A549 (cell line): ENCODE data around the gene BRD8. TPM values are rescaled to one million over a fixed set of nuclear protein-coding genes. Genes with fewer than 3 reads are reported as not detected.

Experiments used
- ATAC-seq, 2 experiments: fragments of 200-7000 bp in 1 of 2; fragments of >200 bp in 1 of 2; cut with Nextera tagmentation in 1 of 2; cut with Tn5 transposase in 1 of 2; 3 replicates each; pipeline versions ENCODE4 v1.8.0 to v1.9.1; 2018 to 2020; ENCODE audit warnings: mild to moderate bottlenecking in 1 of 2, moderate library complexity in 1 of 2
- CTCF ChIA-PET: fragments of 300-600 bp; sonication (Branson Sonifier 250); formaldehyde crosslinking; extraction: SDS; loops from one replicate; lab custom pipeline; 2021; ENCODE audit warnings: antibody characterized with exemption, inconsistent platforms; lab: Yijun Ruan, JAX
- POLR2A ChIA-PET: fragments of 350-600 bp; formaldehyde crosslinking; extraction: SDS; loops from one replicate; lab custom pipeline; 2021; ENCODE audit warnings: antibody characterized with exemption, inconsistent platforms; lab: Yijun Ruan, JAX
- DNase-seq, 2 experiments: peaks; one replicate each; pipeline versions ENCODE4 v3.0.0 to v3.0.0-alpha.2; 2011 to 2016; ENCODE audit warnings: low read depth in 1 of 2, low spot score in 1 of 2
- FAIRE-seq: peaks from 2 replicates; lab custom pipeline; 2011; peaks lifted over from hg19 to GRCh38; lab: Jason Lieb, UNC
- H3K27ac ChIP-seq, 2 experiments: fragments of >200 bp; sonication (Bioruptor Twin); formaldehyde crosslinking; 3 replicates each; pipeline ENCODE4 v1.5.1; 2016 to 2017
- H3K4me1 ChIP-seq: fragments of >200 bp; sonication (Bioruptor Twin); formaldehyde crosslinking; 3 replicates; pipeline ENCODE4 v1.6.1; 2016
- H3K4me2 ChIP-seq: fragments of >200 bp; sonication (Bioruptor Twin); formaldehyde crosslinking; 3 replicates; pipeline ENCODE4 v1.6.1; 2016
- H3K4me3 ChIP-seq: fragments of >200 bp; sonication (Bioruptor Twin); formaldehyde crosslinking; 3 replicates; pipeline ENCODE4 v1.5.1; 2016
- H3K9me3 ChIP-seq: fragments of >200 bp; sonication (Bioruptor Twin); formaldehyde crosslinking; 3 replicates; pipeline ENCODE4 v1.6.1; 2016
- BHLHE40 ChIP-seq: IDR thresholded peaks from 2 replicates; pipeline ENCODE4 v1.6.1; 2012; ENCODE audit warnings: low read depth, low read length, inconsistent platforms
- CBX2 ChIP-seq: fragments of 200-600 bp; sonication (generic); IDR thresholded peaks from 2 replicates; pipeline ENCODE4 v1.6.1; 2016; ENCODE audit warnings: low read depth, mild to moderate bottlenecking, borderline replicate concordance
- CEBPB ChIP-seq, 2 experiments: fragments of >200 bp in 1 of 2; sonication (Bioruptor Twin) in 1 of 2; formaldehyde crosslinking in 1 of 2; IDR thresholded peaks; 2 replicates each; pipeline ENCODE4 v1.6.1; 2012 to 2016
- CHD2 ChIP-seq: fragments of 150-350 bp; IDR thresholded peaks from 2 replicates; pipeline ENCODE4 v1.6.1; 2014; ENCODE audit warnings: low read length; ENCODE audit not compliant: partially characterized antibody
- CHD4 ChIP-seq: fragments of 200-600 bp; sonication (generic); IDR thresholded peaks from 2 replicates; pipeline ENCODE4 v1.6.1; 2016; ENCODE audit warnings: antibody characterized with exemption, mild to moderate bottlenecking, borderline replicate concordance
- E2F6 ChIP-seq: IDR thresholded peaks from 2 replicates; pipeline ENCODE4 v1.6.1; 2012; ENCODE audit warnings: low read depth, borderline replicate concordance
- EHMT2 ChIP-seq: fragments of 200-600 bp; sonication (generic); IDR thresholded peaks from 2 replicates; pipeline ENCODE4 v1.6.1; 2016; ENCODE audit warnings: antibody characterized with exemption, low read depth, mild to moderate bottlenecking, moderate library complexity
- FOSL2 ChIP-seq, 2 experiments: fragments of 450-650 bp in 1 of 2; fragments of >200 bp in 1 of 2; sonication (Bioruptor Twin) in 1 of 2; formaldehyde crosslinking; IDR thresholded peaks; 2 replicates each; pipeline versions ENCODE4 v1.5.0 to v1.6.1; 2016 to 2020; ENCODE audit warnings: mild to moderate bottlenecking in 1 of 2, moderate library complexity in 1 of 2
- FOXS1 ChIP-seq: fragments of 250-450 bp; sonication (Bioruptor Pico); IDR thresholded peaks from 2 replicates; pipeline ENCODE4 v1.5.0; 2020; ENCODE audit warnings: mild to moderate bottlenecking, moderate library complexity
- HDAC2 ChIP-seq: fragments of 200-600 bp; sonication (generic); IDR thresholded peaks from 2 replicates; pipeline ENCODE4 v1.6.1; 2016
- HES2 ChIP-seq: fragments of >200 bp; sonication (Bioruptor Twin); formaldehyde crosslinking; IDR thresholded peaks from 2 replicates; pipeline ENCODE4 v1.6.1; 2016
- HEYL ChIP-seq: fragments of 250-450 bp; sonication (Bioruptor Pico); IDR thresholded peaks from 2 replicates; pipeline ENCODE4 v1.8.0; 2021; ENCODE audit warnings: mild to moderate bottlenecking, moderate library complexity
- HMGXB4 ChIP-seq: fragments of 250-450 bp; sonication (Bioruptor Pico); IDR thresholded peaks from 2 replicates; pipeline ENCODE4 v1.5.0; 2021; ENCODE audit warnings: mild to moderate bottlenecking, moderate library complexity, borderline replicate concordance
- HOXA7 ChIP-seq: fragments of 250-450 bp; sonication (Bioruptor Pico); IDR thresholded peaks from 2 replicates; pipeline ENCODE4 v1.5.0; 2020; ENCODE audit warnings: mild to moderate bottlenecking, moderate library complexity
- JUN ChIP-seq, 2 experiments: fragments of >200 bp; sonication (Bioruptor Twin); formaldehyde crosslinking; IDR thresholded peaks; 2 replicates in 1 of 2; 3 replicates in 1 of 2; pipeline ENCODE4 v1.6.1; 2016 to 2017
- MAFK ChIP-seq: fragments of 450-650 bp; IDR thresholded peaks from 2 replicates; pipeline ENCODE4 v1.6.1; 2014; ENCODE audit not compliant: partially characterized antibody
- MAX ChIP-seq: IDR thresholded peaks from 2 replicates; pipeline ENCODE4 v1.6.1; 2012
- MAZ ChIP-seq: fragments of 150-350 bp; IDR thresholded peaks from 2 replicates; pipeline ENCODE4 v1.6.1; 2014; ENCODE audit warnings: antibody characterized with exemption, low read depth, low read length, borderline replicate concordance
- MYC ChIP-seq: IDR thresholded peaks from 2 replicates; pipeline ENCODE4 v1.6.1; 2012; ENCODE audit warnings: mild to moderate bottlenecking, inconsistent platforms, low read length, improper control_type of control experiment, borderline replicate concordance
- NR3C1 ChIP-seq: fragments of >200 bp; sonication (Bioruptor Twin); formaldehyde crosslinking; IDR thresholded peaks from 3 replicates; pipeline ENCODE4 v1.6.1; 2017
- POLR2A ChIP-seq: IDR thresholded peaks from 2 replicates; pipeline ENCODE4 v1.6.1; 2012; ENCODE audit warnings: mild to moderate bottlenecking, low read length
- RARB ChIP-seq: fragments of 250-450 bp; sonication (Bioruptor Pico); IDR thresholded peaks from 2 replicates; pipeline ENCODE4 v1.8.0; 2021; ENCODE audit warnings: mild to moderate bottlenecking, moderate library complexity
- RCOR1 ChIP-seq: fragments of 150-350 bp; IDR thresholded peaks from 2 replicates; pipeline ENCODE4 v1.6.1; 2014; ENCODE audit warnings: antibody characterized with exemption, low read length, low read depth
- RNF2 ChIP-seq: fragments of 200-600 bp; sonication (generic); IDR thresholded peaks from 2 replicates; pipeline ENCODE4 v1.6.1; 2016; ENCODE audit warnings: low read depth, mild to moderate bottlenecking, antibody characterized with exemption, moderate library complexity, borderline replicate concordance
- ZFP36 ChIP-seq: fragments of 450-650 bp; IDR thresholded peaks from 2 replicates; pipeline ENCODE4 v1.6.1; 2014; ENCODE audit warnings: borderline replicate concordance; ENCODE audit not compliant: partially characterized antibody
- ZNF302 ChIP-seq: fragments of 250-450 bp; sonication (Bioruptor Pico); IDR thresholded peaks from 2 replicates; pipeline ENCODE4 v1.9.0; 2021; ENCODE audit warnings: inconsistent platforms, mild to moderate bottlenecking, moderate library complexity
- WGBS: methylation state at CpG from one replicate; pipeline ENCODE4 v1.1.6; 2017; ENCODE audit errors: missing lambda C conversion rate; 5-methylcytosine and 5-hydroxymethylcytosine counted together
- polyA plus RNA-seq, 4 experiments: library from polyadenylated mRNA; depleted of rRNA in 3 of 4; stranded (reverse); fragments of >200 nt; fragmentation: RNase III in 1 of 4; extraction: RNeasy Plus Mini Kit Qiagen cat#74134 plus additional on column Dnase treatment in 1 of 4; gene quantifications; 2 replicates in 3 of 4; 3 replicates in 1 of 4; pipeline ENCODE4 v1.2.3, GENCODE V29; 2011 to 2017
- TF ChIP-seq, protein P1 (sequence below): fragments of >200 bp; sonication (Bioruptor Twin); formaldehyde crosslinking; IDR thresholded peaks from 3 replicates; pipeline ENCODE4 v1.6.1; 2016
- TF ChIP-seq, protein P2 (sequence below): fragments of 250-450 bp; sonication (Bioruptor Pico); IDR thresholded peaks from 2 replicates; pipeline ENCODE4 v1.5.0; 2020; ENCODE audit warnings: low read depth, mild to moderate bottlenecking, moderate library complexity

BRD8 gene
- polyA plus RNA-seq, 2 of the 4 experiments (the other 2 are of a cell fraction): 65.7 to 85.8 TPM

- Histone ChIP-seq H3K4me3 (no peak overlapping the region), H3K9me3 (no peaks in the 10 kb centered on the region), H3K4me2 (no peak overlapping the region), H3K27ac (no peak overlapping the region), H3K4me1 (no peaks in the 10 kb centered on the region)
- DNase-seq: no peak
- ATAC-seq: no peak; a peak in 1 of 6 replicates
- WGBS: 47% methylated on average over 4 of the region's 4 CpGs
- FAIRE-seq: no peak
- ChIA-PET CTCF (interaction anchor here (1.1 kb wide), 1 partner anchor 9 kb away, joined by 3 read pairs; no protein-coding TSS in a partner anchor), POLR2A (no interaction called here)
- TF ChIP-seq FOXS1 (CRISPR knock-in tag): no peak
- no peak for TF ChIP-seq BHLHE40
- TF ChIP-seq MAFK: no peak
These were observed 83.1 kb downstream of the BRD8 start for GRCh38 chr5:138095100-138095907.

- H3K4me3 ChIP-seq: no peak overlapping the region
- DNase-seq: no peak
- no peaks in the 10 kb centered on the region for H3K4me1 ChIP-seq
- no peak for ATAC-seq
- ChIA-PET POLR2A (no interaction called here), CTCF (interaction anchor here (6.5 to 17.5 kb wide), 2 partner anchors 16 to 36 kb away, joined by 84 to 291 read pairs; no protein-coding TSS in a partner anchor)
- no peaks in the 10 kb centered on the region for H3K9me3 ChIP-seq
- H3K27ac ChIP-seq: no peak overlapping the region
- TF ChIP-seq RARB (CRISPR knock-in tag) (no peak), ZFP36 (no peak), CBX2 (no peak), HMGXB4 (no peak), HDAC2 (no peak), JUN (IDR thresholded peaks at IDR 0.05) (no peak), POLR2A (no peak), CHD4 (no peak), E2F6 (no peak), HES2 (no peak), MAFK (no peak), ZNF302 (no peak), EHMT2 (no peak), CHD2 (no peak), RCOR1 (no peak), RNF2 (no peak)
- TF ChIP-seq, protein P1, sequence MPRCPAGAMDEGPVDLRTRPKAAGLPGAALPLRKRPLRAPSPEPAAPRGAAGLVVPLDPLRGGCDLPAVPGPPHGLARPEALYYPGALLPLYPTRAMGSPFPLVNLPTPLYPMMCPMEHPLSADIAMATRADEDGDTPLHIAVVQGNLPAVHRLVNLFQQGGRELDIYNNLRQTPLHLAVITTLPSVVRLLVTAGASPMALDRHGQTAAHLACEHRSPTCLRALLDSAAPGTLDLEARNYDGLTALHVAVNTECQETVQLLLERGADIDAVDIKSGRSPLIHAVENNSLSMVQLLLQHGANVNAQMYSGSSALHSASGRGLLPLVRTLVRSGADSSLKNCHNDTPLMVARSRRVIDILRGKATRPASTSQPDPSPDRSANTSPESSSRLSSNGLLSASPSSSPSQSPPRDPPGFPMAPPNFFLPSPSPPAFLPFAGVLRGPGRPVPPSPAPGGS: no peak
- no peak overlapping the region for H3K4me2 ChIP-seq
- 32% methylated on average over 1 of the region's 1 CpG for WGBS
- FAIRE-seq: no peak
These were observed 85.4 kb downstream of the BRD8 start for GRCh38 chr5:138093036-138093435.

- H3K4me3 ChIP-seq: no peak overlapping the region
- no peak for DNase-seq
- POLR2A ChIA-PET: no interaction called here
- H3K4me2 ChIP-seq: no peak overlapping the region
- ATAC-seq: no peak
- WGBS: 82% methylated on average over 1 of the region's 1 CpG
- no peaks in the 10 kb centered on the region for H3K4me1 ChIP-seq
- no peak overlapping the region for H3K27ac ChIP-seq
- H3K9me3 ChIP-seq: no peaks in the 10 kb centered on the region
- CTCF ChIA-PET: interaction anchor here (6.5 to 17.5 kb wide), 2 partner anchors 15 to 37 kb away, joined by 84 to 291 read pairs; no protein-coding TSS in a partner anchor
- TF ChIP-seq NR3C1 (no peak), HEYL (CRISPR knock-in tag) (no peak), CHD2 (no peak), CBX2 (no peak), FOSL2 (IDR thresholded peaks at IDR 0.05) (no peak), FOSL2 (CRISPR knock-in tag; IDR thresholded peaks at IDR 0.05) (no peak), MAFK (no peak), BHLHE40 (no peak), CEBPB (IDR thresholded peaks at IDR 0.05) (no peak), MYC (no peak), HOXA7 (CRISPR knock-in tag) (no peak), MAZ (no peak), MAX (no peak)
- TF ChIP-seq, protein P2, sequence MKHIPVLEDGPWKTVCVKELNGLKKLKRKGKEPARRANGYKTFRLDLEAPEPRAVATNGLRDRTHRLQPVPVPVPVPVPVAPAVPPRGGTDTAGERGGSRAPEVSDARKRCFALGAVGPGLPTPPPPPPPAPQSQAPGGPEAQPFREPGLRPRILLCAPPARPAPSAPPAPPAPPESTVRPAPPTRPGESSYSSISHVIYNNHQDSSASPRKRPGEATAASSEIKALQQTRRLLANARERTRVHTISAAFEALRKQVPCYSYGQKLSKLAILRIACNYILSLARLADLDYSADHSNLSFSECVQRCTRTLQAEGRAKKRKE (CRISPR knock-in tag): no peak
- TF ChIP-seq, protein P1: no peak
- FAIRE-seq: no peak
These were observed 86.1 kb downstream of the BRD8 start for GRCh38 chr5:138092301-138092700.
